OCI-LY7 (cell line): ENCODE data around the gene TMEM272. TPM values are rescaled to one million over a fixed set of nuclear protein-coding genes. Genes with fewer than 3 reads are reported as not detected.

Experiments used
- BruUV-seq: library from RNA; stranded (reverse); fragments of 400-500 nt; replicated peaks from 2 replicates; lab custom pipeline; 2021; lab: Mats Ljungman, UMichigan
- CTCF ChIA-PET: fragments of 300-600 bp; sonication (Branson Sonifier 250); formaldehyde crosslinking; loops from one replicate; lab custom pipeline; 2022; ENCODE audit warnings: antibody characterized with exemption; ENCODE audit not compliant: unreplicated experiment; lab: Charles Lee
- POLR2A ChIA-PET: fragments of 300-600 bp; sonication (Branson Sonifier 250); formaldehyde crosslinking; loops from one replicate; lab custom pipeline; 2022; ENCODE audit warnings: antibody characterized with exemption; lab: Charles Lee
- DNase-seq: peaks from one replicate; pipeline ENCODE4 v3.0.0-alpha.2; 2015; ENCODE audit warnings: low spot score
- H2AFZ ChIP-seq: fragments of 200-600 bp; sonication (generic), shearing (Covaris generic); 2 replicates; pipeline ENCODE4 v1.6.1; 2014; ENCODE audit warnings: mild to moderate bottlenecking, antibody characterized with exemption, low read length, moderate library complexity
- H3K27ac ChIP-seq: fragments of 200-600 bp; sonication (generic); 2 replicates; pipeline ENCODE4 v1.5.1; 2014; ENCODE audit warnings: mixed run types, low read depth, mild to moderate bottlenecking, moderate library complexity, low read length, inconsistent platforms; ENCODE audit not compliant: poor library complexity, severe bottlenecking
- H3K36me3 ChIP-seq: fragments of 200-600 bp; sonication (generic); 2 replicates; pipeline ENCODE4 v1.6.1; 2014; ENCODE audit warnings: mild to moderate bottlenecking, antibody characterized with exemption, low read length, moderate library complexity, mixed read lengths; ENCODE audit not compliant: insufficient read depth
- H3K4me1 ChIP-seq: fragments of 200-600 bp; sonication (generic); 2 replicates; pipeline ENCODE4 v1.5.1; 2014; ENCODE audit warnings: mild to moderate bottlenecking, low read length; ENCODE audit not compliant: insufficient read depth, poor library complexity, severe bottlenecking
- H3K4me2 ChIP-seq: fragments of 200-600 bp; sonication (generic); 2 replicates; pipeline ENCODE4 v1.6.1; 2014; ENCODE audit warnings: mild to moderate bottlenecking, low read length
- H3K4me3 ChIP-seq: fragments of 200-600 bp; sonication (generic); 2 replicates; pipeline ENCODE4 v1.5.1; 2014; ENCODE audit warnings: mild to moderate bottlenecking, low read depth, low read length; ENCODE audit not compliant: poor library complexity, severe bottlenecking
- H3K79me2 ChIP-seq: fragments of 200-600 bp; sonication (generic); 2 replicates; pipeline ENCODE4 v1.6.1; 2016; ENCODE audit warnings: low read depth, mild to moderate bottlenecking, low read length, moderate library complexity, mixed read lengths; ENCODE audit not compliant: insufficient read depth
- H3K9me2 ChIP-seq: fragments of 200-600 bp; sonication (generic); 2 replicates; pipeline ENCODE4 v1.6.1; 2016; ENCODE audit warnings: mild to moderate bottlenecking, low read length, mixed read lengths; ENCODE audit not compliant: insufficient read depth
- H3K9me3 ChIP-seq: fragments of 200-600 bp; sonication (generic); 2 replicates; pipeline ENCODE4 v1.6.1; 2014; ENCODE audit warnings: mild to moderate bottlenecking, mixed run types, low read length, mixed read lengths
- H4K20me1 ChIP-seq: fragments of 200-600 bp; sonication (generic); 2 replicates; pipeline ENCODE4 v1.6.1; 2014; ENCODE audit warnings: mild to moderate bottlenecking, antibody characterized with exemption, low read length, moderate library complexity, mixed read lengths; ENCODE audit not compliant: insufficient read depth
- EZH2phosphoT487 ChIP-seq: fragments of 200-600 bp; sonication (generic); IDR thresholded peaks from 2 replicates; pipeline ENCODE4 v1.6.1; 2018; ENCODE audit warnings: low read depth, borderline replicate concordance, mild to moderate bottlenecking, mixed run types, antibody characterized with exemption, low read length, moderate library complexity, mixed read lengths
- intact Hi-C: fragments of 100-400 bp; cut with micrococcal nuclease; formaldehyde crosslinking; loops from one replicate; pipeline ENCODE4 v1.10.0; 2022; ENCODE audit not compliant: unreplicated experiment
- total RNA-seq, 2 experiments: library from RNA; depleted of rRNA in 1 of 2; stranded (reverse); fragments of >200 nt in 1 of 2; shearing (Covaris generic) in 1 of 2; gene quantifications; 2 replicates each; pipeline ENCODE4 v1.2.3, GENCODE V29; 2014 to 2022
- TF ChIP-seq, protein P1 (sequence below): fragments of 200-600 bp; sonication (generic); conservative IDR thresholded peaks from 2 replicates; pipeline ENCODE4 v1.5.1; 2014; ENCODE audit warnings: mild to moderate bottlenecking, antibody characterized with exemption, low read length, moderate library complexity, mixed read lengths

TMEM272 gene
- total RNA-seq, 2 experiments from 2014 or later, result 0.41 to 0.46 TPM

DNA sequence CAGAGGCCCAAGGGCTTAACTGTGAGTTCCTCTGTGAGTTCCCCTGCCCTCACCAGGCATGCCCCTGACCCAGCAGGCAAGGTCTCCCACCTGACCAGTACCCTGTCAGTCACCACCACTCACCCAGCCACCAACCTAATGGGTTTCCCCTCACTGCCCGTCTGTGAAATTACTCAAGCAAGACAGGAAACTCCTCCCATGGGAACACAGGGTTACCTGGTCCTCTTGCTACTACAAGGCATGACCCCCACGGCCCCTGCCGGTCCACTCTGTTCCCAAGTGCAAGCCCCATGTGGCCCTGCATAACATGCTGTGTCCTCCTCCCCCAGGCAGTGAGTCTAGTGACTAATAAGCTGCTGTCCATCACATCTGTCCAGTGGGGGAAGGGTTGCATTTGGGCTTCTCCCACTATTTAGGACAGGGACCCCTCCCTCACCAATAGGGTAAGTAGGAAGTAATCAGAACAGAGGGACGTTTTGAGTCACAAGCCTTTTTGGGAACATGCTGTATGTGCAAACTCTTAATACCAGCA is 33.0 kb downstream of the TMEM272 start:
- Histone ChIP-seq H3K27ac (peak overlapping the region; percentile 78), H3K9me3 (no peaks in the 10 kb centered on the region), H3K4me3 (peak overlapping the region; percentile 37), H3K36me3 (no peaks in the 10 kb centered on the region), H4K20me1 (no peaks in the 10 kb centered on the region), H2AFZ (peak overlapping the region; percentile 1; the same call in 1 of the 2 replicates), H3K9me2 (no peaks in the 10 kb centered on the region), H3K4me2 (peak overlapping the region; percentile 79), H3K4me1 (peaks cover 80% of the 10 kb centered on the region), H3K79me2 (no peaks in the 10 kb centered on the region)
- CTCF ChIA-PET, result interaction anchor here (1.1 to 5.0 kb wide), 3 partner anchors 12 to 22 kb away, joined by 3 to 79 read pairs (median 4); no protein-coding TSS in a partner anchor
- intact Hi-C loops, result loop anchor here (1.0 to 5.0 kb wide), 2 partner anchors 20 to 645 kb away; partner anchors contain the start of gene CKAP2
- TF ChIP-seq EZH2phosphoT487, result no peak
- TF ChIP-seq, protein P1, sequence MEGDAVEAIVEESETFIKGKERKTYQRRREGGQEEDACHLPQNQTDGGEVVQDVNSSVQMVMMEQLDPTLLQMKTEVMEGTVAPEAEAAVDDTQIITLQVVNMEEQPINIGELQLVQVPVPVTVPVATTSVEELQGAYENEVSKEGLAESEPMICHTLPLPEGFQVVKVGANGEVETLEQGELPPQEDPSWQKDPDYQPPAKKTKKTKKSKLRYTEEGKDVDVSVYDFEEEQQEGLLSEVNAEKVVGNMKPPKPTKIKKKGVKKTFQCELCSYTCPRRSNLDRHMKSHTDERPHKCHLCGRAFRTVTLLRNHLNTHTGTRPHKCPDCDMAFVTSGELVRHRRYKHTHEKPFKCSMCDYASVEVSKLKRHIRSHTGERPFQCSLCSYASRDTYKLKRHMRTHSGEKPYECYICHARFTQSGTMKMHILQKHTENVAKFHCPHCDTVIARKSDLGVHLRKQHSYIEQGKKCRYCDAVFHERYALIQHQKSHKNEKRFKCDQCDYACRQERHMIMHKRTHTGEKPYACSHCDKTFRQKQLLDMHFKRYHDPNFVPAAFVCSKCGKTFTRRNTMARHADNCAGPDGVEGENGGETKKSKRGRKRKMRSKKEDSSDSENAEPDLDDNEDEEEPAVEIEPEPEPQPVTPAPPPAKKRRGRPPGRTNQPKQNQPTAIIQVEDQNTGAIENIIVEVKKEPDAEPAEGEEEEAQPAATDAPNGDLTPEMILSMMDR, result no peak
- DNase-seq, result peak; percentile 67
- BruUV-seq, result no TSS peak
- POLR2A ChIA-PET, result interaction anchor here (0.5 to 8.1 kb wide), 6 partner anchors 9 to 576 kb away, joined by 3 to 147 read pairs (median 4); no protein-coding TSS in a partner anchor

DNA sequence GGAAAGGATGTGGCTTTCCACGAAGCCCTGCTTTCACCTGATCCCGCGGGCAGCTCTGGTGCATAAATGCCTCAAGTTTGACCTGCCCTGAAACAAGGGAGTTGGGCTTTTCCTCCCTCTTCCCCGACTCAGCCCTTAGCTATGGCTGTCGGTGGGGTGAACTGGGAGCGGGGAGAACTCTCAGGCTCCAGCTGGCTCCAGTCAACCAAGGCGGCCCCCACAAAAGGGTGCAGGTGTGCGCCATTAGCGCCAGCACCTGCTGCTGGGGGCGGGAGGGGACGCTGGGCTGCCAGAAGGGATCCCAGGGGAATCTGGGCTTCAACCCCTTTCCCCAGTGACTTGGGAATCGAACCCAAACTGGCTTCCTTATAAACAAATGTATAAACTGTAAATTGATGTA is 33.9 kb downstream of the TMEM272 start:
- no TSS peak for BruUV-seq
- peak overlapping the region; percentile 5; the same call in 1 of the 2 replicates for H2AFZ ChIP-seq
- peak overlapping the region; percentile 78 for H3K27ac ChIP-seq
- no peaks in the 10 kb centered on the region for H4K20me1 ChIP-seq
- DNase-seq, result peak; percentile 89
- ChIA-PET POLR2A (interaction anchor here (0.8 to 8.1 kb wide), 6 partner anchors 14 to 421 kb away, joined by 3 to 147 read pairs (median 5); partner anchors contain the start of gene INTS6), CTCF (interaction anchor here (1.0 to 1.3 kb wide), 2 partner anchors 18 to 21 kb away, joined by 4 to 5 read pairs; no protein-coding TSS in a partner anchor)
- H3K9me3 ChIP-seq, result no peaks in the 10 kb centered on the region
- H3K4me1 ChIP-seq, result peaks cover 80% of the 10 kb centered on the region
- TF ChIP-seq, protein P1, result no peak
- TF ChIP-seq EZH2phosphoT487, result no peak
- intact Hi-C loops, result loop anchor here (1.0 to 5.0 kb wide), 2 partner anchors 21 to 646 kb away; partner anchors contain the start of gene CKAP2
- H3K4me2 ChIP-seq, result peak overlapping the region; percentile 79
- H3K36me3 ChIP-seq, result no peaks in the 10 kb centered on the region
- H3K4me3 ChIP-seq, result peak overlapping the region; percentile 37
- H3K79me2 ChIP-seq, result no peaks in the 10 kb centered on the region
- no peaks in the 10 kb centered on the region for H3K9me2 ChIP-seq
